Measurements from ENCODE around the gene ADK.

GRCh38 chr10:74624501-74624900 is 473.5 kb downstream of the ADK start:
- no peak for TF ChIP-seq CTCF (IDR thresholded peaks at IDR 0.05)
- TF ChIP-seq POLR2A (IDR thresholded peaks at IDR 0.05), result no peak

All from heart left ventricle (tissue), 13 donors.